Activated CD4-positive, alpha-beta T cell treated with anti-CD3 and anti-CD28 coated beads for 36 hours (primary cell): Measurements from ENCODE around the gene GABRD. TPM values are rescaled to one million over a fixed set of nuclear protein-coding genes. Genes with fewer than 3 reads are reported as not detected.
A peak's percentile ranks its signal among the peaks of the same experiment; 100 is the strongest.

ENCODE experiments used
- ATAC-seq: fragments of 200-7000 bp; cut with Tn5 transposase; one replicate; pipeline ENCODE4 v1.10.0; 2021; ENCODE audit warnings: mild to moderate bottlenecking, moderate library complexity
- CTCF ChIA-PET: fragments of 350-600 bp; sonication (Branson Sonifier 250); formaldehyde crosslinking; loops from one replicate; lab custom pipeline; 2021; ENCODE audit warnings: antibody characterized with exemption; lab: Charles Lee
- POLR2A ChIA-PET: fragments of 350-600 bp; sonication (Branson Sonifier 250); formaldehyde crosslinking; loops from one replicate; lab custom pipeline; 2021; ENCODE audit warnings: antibody characterized with exemption, inconsistent platforms; lab: Charles Lee
- DNase-seq: peaks from one replicate; pipeline ENCODE4 v3.0.0-alpha.2; 2020
- H3K27ac Mint-ChIP-seq: one replicate; pipeline ENCODE4 v1.8.0; 2021; ENCODE audit warnings: mixed read lengths
- H3K27me3 Mint-ChIP-seq: one replicate; pipeline ENCODE4 v1.8.0; 2021; ENCODE audit warnings: mixed read lengths
- H3K36me3 Mint-ChIP-seq: one replicate; pipeline ENCODE4 v1.8.0; 2021; ENCODE audit warnings: low read depth, mixed read lengths
- H3K4me1 Mint-ChIP-seq: one replicate; pipeline ENCODE4 v1.8.0; 2021; ENCODE audit warnings: mixed read lengths
- H3K4me3 Mint-ChIP-seq: one replicate; pipeline ENCODE4 v1.8.0; 2021; ENCODE audit warnings: mild to moderate bottlenecking, moderate library complexity, mixed read lengths
- H3K9me3 Mint-ChIP-seq: one replicate; pipeline ENCODE4 v1.8.0; 2021; ENCODE audit warnings: low read depth, mixed read lengths
- intact Hi-C, 2 experiments: fragments of 100-400 bp; cut with DNase I in 1 of 2; cut with micrococcal nuclease in 1 of 2; formaldehyde crosslinking; loops; one replicate each; pipeline versions ENCODE4 v1.14.2 to v1.15.1; 2022 to 2024; cut with DNase I, micrococcal nuclease
- total RNA-seq, 2 experiments: library from RNA; stranded (reverse); gene quantifications; one replicate each; pipeline ENCODE4 v1.2.3, GENCODE V29; 2021

The GABRD gene
- total RNA-seq, 2 experiments from 2014 or later: not detected

- CTCF ChIA-PET: interaction anchor here (1.1 kb wide), 1 partner anchor 21 kb away, joined by 3 read pairs; no protein-coding TSS in a partner anchor
- H3K4me3 Mint-ChIP-seq: no peak overlapping the region
Observed at GRCh38 chr1:2065699-2066098, 46.6 kb downstream of the GABRD start.

GRCh38 chr1:2067393-2067792 is 48.2 kb downstream of the GABRD start:
- H3K27me3 Mint-ChIP-seq: no peaks in the 10 kb centered on the region
- DNase-seq (no peak), ATAC-seq (no peak)
- no peak overlapping the region for H3K27ac Mint-ChIP-seq
- no peak overlapping the region for H3K4me3 Mint-ChIP-seq
- intact Hi-C loops: no loop called here
- H3K36me3 Mint-ChIP-seq: peaks cover 24% of the 10 kb centered on the region
- ChIA-PET CTCF (interaction anchor here (0.6 to 1.4 kb wide), 2 partner anchors 9 to 120 kb away, joined by 4 read pairs; no protein-coding TSS in a partner anchor), POLR2A (no interaction called here)
- H3K9me3 Mint-ChIP-seq: no peaks in the 10 kb centered on the region
- H3K4me1 Mint-ChIP-seq: peaks cover 7% of the 10 kb centered on the region

More at GRCh38 chr1:2065699-2066098, 46.6 kb downstream of the GABRD start:
- intact Hi-C loops: no loop called here
- Mint-ChIP-seq H3K36me3 (peaks cover 27% of the 10 kb centered on the region), H3K27me3 (no peaks in the 10 kb centered on the region), H3K9me3 (no peaks in the 10 kb centered on the region), H3K4me1 (no peaks in the 10 kb centered on the region), H3K27ac (no peak overlapping the region)
- POLR2A ChIA-PET: no interaction called here
- ATAC-seq: no peak
- no peak for DNase-seq

GRCh38 chr1:2067981-2068380 is 48.8 kb downstream of the GABRD start:
- no peak for DNase-seq
- Mint-ChIP-seq H3K27me3 (no peaks in the 10 kb centered on the region), H3K4me3 (no peak overlapping the region), H3K36me3 (peaks cover 24% of the 10 kb centered on the region), H3K4me1 (peaks cover 10% of the 10 kb centered on the region), H3K9me3 (no peaks in the 10 kb centered on the region), H3K27ac (no peak overlapping the region)
- intact Hi-C loops: no loop called here
- CTCF ChIA-PET: interaction anchor here (1.4 kb wide), 1 partner anchor 10 kb away, joined by 4 read pairs; no protein-coding TSS in a partner anchor
- ATAC-seq: no peak
- POLR2A ChIA-PET: no interaction called here

GRCh38 chr1:2068951-2069350 is 49.8 kb downstream of the GABRD start:
- no peak for ATAC-seq
- POLR2A ChIA-PET: no interaction called here
- Mint-ChIP-seq H3K9me3 (no peaks in the 10 kb centered on the region), H3K4me3 (no peak overlapping the region), H3K27ac (no peak overlapping the region), H3K4me1 (peaks cover 10% of the 10 kb centered on the region), H3K27me3 (no peaks in the 10 kb centered on the region), H3K36me3 (peaks cover 21% of the 10 kb centered on the region)
- intact Hi-C loops: no loop called here
- CTCF ChIA-PET: no interaction called here
- no peak for DNase-seq

GRCh38 chr1:2070016-2070415 is 50.9 kb downstream of the GABRD start:
- ChIA-PET CTCF (no interaction called here), POLR2A (no interaction called here)
- Mint-ChIP-seq H3K27me3 (no peaks in the 10 kb centered on the region), H3K4me3 (no peak overlapping the region), H3K9me3 (no peaks in the 10 kb centered on the region), H3K27ac (no peak overlapping the region), H3K4me1 (peaks cover 10% of the 10 kb centered on the region), H3K36me3 (peaks cover 13% of the 10 kb centered on the region)
- no peak for DNase-seq
- no peak for ATAC-seq
- intact Hi-C loops: no loop called here

GRCh38 chr1:2070800-2071530 is 51.8 kb downstream of the GABRD start:
- CTCF ChIA-PET: interaction anchor here (0.6 kb wide), 1 partner anchor 15 kb away, joined by 3 read pairs; no protein-coding TSS in a partner anchor
- H3K9me3 Mint-ChIP-seq: no peaks in the 10 kb centered on the region
- peaks cover 10% of the 10 kb centered on the region for H3K36me3 Mint-ChIP-seq
- H3K27ac Mint-ChIP-seq: no peak overlapping the region
- POLR2A ChIA-PET: no interaction called here
- no peaks in the 10 kb centered on the region for H3K27me3 Mint-ChIP-seq
- intact Hi-C loops: no loop called here
- H3K4me1 Mint-ChIP-seq: peaks cover 10% of the 10 kb centered on the region
- DNase-seq: no peak
- ATAC-seq: no peak
- H3K4me3 Mint-ChIP-seq: no peak overlapping the region

GRCh38 chr1:2072109-2072806 is 53.1 kb downstream of the GABRD start:
- POLR2A ChIA-PET: no interaction called here
- no peaks in the 10 kb centered on the region for H3K27me3 Mint-ChIP-seq
- intact Hi-C loops: no loop called here
- CTCF ChIA-PET: interaction anchor here (0.6 to 1.2 kb wide), 3 partner anchors 20 to 33 kb away, joined by 3 read pairs; no protein-coding TSS in a partner anchor
- H3K9me3 Mint-ChIP-seq: peaks cover 6% of the 10 kb centered on the region
- H3K36me3 Mint-ChIP-seq: peaks cover 12% of the 10 kb centered on the region
- H3K4me1 Mint-ChIP-seq: peaks cover 10% of the 10 kb centered on the region
- no peak overlapping the region for H3K4me3 Mint-ChIP-seq
- ATAC-seq: peak; percentile 58
- no peak overlapping the region for H3K27ac Mint-ChIP-seq
- peak; percentile 49 for DNase-seq

- peaks cover 10% of the 10 kb centered on the region for H3K4me1 Mint-ChIP-seq
- ChIA-PET POLR2A (no interaction called here), CTCF (no interaction called here)
- H3K27me3 Mint-ChIP-seq: no peaks in the 10 kb centered on the region
- H3K27ac Mint-ChIP-seq: no peak overlapping the region
- no peak for DNase-seq
- H3K4me3 Mint-ChIP-seq: no peak overlapping the region
- ATAC-seq: no peak
- intact Hi-C loops: no loop called here
- peaks cover 19% of the 10 kb centered on the region for H3K36me3 Mint-ChIP-seq
- peaks cover 10% of the 10 kb centered on the region for H3K9me3 Mint-ChIP-seq
Observed at GRCh38 chr1:2072891-2073290, 53.7 kb downstream of the GABRD start.

- peaks cover 26% of the 10 kb centered on the region for H3K36me3 Mint-ChIP-seq
- H3K4me3 Mint-ChIP-seq: no peak overlapping the region
- no peak overlapping the region for H3K27ac Mint-ChIP-seq
- ATAC-seq: no peak
- POLR2A ChIA-PET: no interaction called here
- H3K27me3 Mint-ChIP-seq: no peaks in the 10 kb centered on the region
- H3K9me3 Mint-ChIP-seq: peaks cover 18% of the 10 kb centered on the region
- DNase-seq: no peak
- intact Hi-C loops: no loop called here
- H3K4me1 Mint-ChIP-seq: peaks cover 10% of the 10 kb centered on the region
- CTCF ChIA-PET: no interaction called here
Observed at GRCh38 chr1:2073382-2074230, 54.5 kb downstream of the GABRD start.

- Mint-ChIP-seq H3K9me3 (peaks cover 21% of the 10 kb centered on the region), H3K27me3 (no peaks in the 10 kb centered on the region), H3K27ac (no peak overlapping the region), H3K4me1 (peaks cover 10% of the 10 kb centered on the region), H3K4me3 (no peak overlapping the region), H3K36me3 (peaks cover 26% of the 10 kb centered on the region)
- POLR2A ChIA-PET: no interaction called here
- CTCF ChIA-PET: interaction anchor here (0.7 kb wide), 1 partner anchor 15 kb away, joined by 3 read pairs; no protein-coding TSS in a partner anchor
- ATAC-seq: no peak
- intact Hi-C loops: no loop called here
- DNase-seq: no peak
Observed at GRCh38 chr1:2074396-2074795, 55.3 kb downstream of the GABRD start.
